Activated CD8-positive, alpha-beta memory T cell treated with anti-CD3 and anti-CD28 coated beads, Interleukin-2, amount 50 U/mL, for 1 hour (primary cell): ENCODE data around the gene CACNG5.

Experiments
- DNase-seq: peaks from one replicate; pipeline ENCODE4 v3.0.0-alpha.2; 2020; ENCODE audit errors: extremely low read depth

The CACNG5 gene

GRCh38 chr17:66826856-66827255 is 8.1 kb upstream of the CACNG5 start:
- no peak for DNase-seq

GRCh38 chr17:66829386-66829864 is 5.5 kb upstream of the CACNG5 start:
- no peak for DNase-seq

- no peak for DNase-seq
Measured at GRCh38 chr17:66829883-66830282, 5.0 kb upstream of the CACNG5 start.

DNA sequence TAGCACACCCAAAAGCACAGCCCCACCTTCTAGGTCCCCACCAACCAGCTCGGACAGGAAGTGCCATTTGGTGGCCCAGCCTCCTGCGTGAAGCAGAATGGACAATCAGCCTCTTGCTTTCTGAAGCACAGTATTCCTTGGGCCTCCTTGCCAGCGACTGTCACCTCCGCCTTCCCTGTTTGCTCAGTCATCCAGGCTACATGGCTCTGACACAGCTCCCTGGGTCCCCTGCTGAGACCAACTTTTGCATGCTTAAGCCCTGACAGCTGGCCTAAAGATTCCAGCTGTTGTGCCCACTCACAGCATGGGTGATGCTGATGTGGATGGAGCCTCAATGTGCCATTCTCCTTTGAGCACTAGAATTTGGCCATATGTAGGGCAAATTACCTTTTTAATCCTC is 4.5 kb upstream of the CACNG5 start:
- no peak for DNase-seq

DNA sequence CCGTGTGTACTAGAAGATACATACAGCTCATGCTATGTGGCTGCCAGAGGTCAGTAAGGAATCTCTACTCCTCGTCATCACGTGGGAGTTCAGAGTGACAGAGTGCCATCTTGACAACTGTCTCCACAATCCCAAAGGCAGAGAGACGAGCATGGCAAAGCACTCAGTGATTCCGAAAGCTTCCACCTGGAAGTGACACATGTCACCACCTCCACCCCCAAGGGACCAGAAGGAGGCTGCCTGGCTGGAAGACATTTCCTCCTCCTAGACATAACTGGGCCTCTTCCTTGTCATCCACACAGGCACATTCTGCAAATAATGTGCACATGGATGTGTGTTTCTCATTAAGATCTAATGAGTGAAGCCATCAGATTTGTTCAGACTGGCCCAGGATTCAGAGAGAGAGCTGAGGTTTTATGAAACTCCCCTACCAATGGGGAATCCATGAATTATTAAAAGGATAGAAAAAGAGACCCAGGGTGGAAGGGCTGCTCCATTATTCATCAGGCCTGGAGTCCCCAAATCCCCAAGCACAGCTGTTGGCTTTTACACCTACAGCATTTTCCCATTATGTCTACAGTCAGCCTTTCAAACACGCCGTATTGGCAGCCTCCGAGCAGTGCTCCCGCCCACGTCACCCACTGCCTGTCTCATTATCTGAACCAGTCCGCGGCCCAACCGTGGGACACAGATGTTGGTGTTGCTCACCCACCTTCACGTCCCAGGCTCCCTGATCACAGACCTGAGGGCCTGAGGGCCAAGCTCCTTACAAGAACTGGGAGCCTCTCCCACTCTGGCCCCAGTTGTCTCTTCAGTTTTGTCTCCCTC is 3.3 kb upstream of the CACNG5 start:
- no peak for DNase-seq

DNA sequence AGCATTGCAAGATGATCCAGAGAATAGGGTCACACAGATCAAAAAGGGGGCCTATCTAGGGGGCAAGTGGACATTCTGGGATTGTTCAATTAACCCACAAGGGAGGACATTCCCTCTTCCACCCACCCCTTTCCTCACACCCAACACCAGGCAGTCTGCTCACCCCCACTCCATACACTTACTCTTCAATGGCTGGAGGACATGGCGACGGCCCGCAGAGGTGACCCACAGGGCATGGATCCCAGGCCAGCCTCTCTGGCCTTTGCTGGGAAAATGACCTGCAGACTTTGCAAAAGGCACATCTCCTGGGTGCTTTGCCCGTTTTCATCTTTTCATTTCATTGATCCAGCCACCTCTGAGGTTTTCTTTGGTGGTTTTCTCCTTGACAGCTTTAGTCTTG is 1.7 kb upstream of the CACNG5 start:
- no peak for DNase-seq

DNA sequence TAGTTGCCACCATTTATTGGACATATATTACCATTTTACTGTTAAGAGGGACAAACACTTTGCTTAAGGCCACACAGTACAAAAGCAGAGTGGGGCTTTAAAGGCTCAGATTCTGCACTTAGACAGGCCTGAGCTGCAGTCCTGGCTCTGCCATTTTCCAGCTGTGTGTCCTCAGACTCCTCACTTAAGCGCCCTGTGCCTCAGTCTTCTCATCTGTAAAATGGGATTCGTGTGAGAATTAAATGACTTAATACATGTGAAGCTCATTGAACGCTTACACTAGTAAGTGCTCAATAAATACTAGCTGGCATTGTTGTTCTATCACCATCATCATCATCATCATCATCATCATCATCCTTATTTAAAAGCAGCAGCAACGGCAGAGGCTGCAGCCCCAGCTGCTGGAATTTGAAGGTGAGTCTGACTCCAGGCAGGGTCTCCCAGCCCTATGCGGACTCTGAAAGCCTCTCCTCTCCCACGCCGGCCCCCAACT is 445 bp upstream of the CACNG5 start:
- DNase-seq = no peak

- DNase-seq = no peak
Measured at GRCh38 chr17:66835476-66835875, 559 bp downstream of the CACNG5 start.

- DNase-seq = no peak
Measured at GRCh38 chr17:66836063-66837005, 1.4 kb downstream of the CACNG5 start.

- DNase-seq = no peak
Measured at GRCh38 chr17:66837226-66837625, 2.3 kb downstream of the CACNG5 start.

DNA sequence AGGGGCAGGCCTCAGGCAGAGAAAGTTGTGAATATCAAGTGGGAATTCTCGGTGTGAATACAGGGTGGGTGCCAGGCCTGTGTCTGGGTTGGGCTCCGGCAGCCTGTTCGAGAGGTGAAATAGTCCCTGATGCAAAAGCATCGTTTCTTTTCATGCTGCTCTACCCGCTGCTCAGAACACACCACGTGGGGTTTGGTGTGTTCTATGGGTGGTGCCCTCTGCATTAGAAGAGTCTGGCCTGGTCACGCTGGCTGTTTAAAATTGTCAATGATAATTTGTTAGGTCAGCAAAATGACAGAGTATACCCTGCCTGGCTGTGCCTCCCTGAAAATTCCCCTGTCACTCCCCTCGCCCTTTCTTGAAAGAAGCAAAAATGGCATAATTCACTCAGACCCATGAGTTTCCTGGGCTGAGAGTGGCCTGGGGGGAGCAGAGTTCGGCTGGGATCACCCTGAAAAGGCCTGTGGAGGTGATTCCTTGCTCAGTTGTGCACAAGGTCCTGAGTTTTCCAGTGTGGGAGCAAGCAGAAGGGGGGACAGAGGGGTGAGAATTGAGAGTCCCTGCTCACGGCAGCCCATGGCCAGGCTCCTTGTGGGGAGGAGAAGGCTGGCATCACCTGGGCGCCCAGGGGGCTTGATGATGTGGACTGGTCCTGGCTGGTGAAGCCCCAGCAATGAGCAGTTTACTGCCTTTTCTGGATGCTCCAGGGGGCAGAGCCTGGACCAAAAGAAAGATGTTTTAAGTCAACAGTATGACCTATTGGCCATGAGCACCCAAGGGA is 3.2 kb downstream of the CACNG5 start:
- DNase-seq = no peak

DNA sequence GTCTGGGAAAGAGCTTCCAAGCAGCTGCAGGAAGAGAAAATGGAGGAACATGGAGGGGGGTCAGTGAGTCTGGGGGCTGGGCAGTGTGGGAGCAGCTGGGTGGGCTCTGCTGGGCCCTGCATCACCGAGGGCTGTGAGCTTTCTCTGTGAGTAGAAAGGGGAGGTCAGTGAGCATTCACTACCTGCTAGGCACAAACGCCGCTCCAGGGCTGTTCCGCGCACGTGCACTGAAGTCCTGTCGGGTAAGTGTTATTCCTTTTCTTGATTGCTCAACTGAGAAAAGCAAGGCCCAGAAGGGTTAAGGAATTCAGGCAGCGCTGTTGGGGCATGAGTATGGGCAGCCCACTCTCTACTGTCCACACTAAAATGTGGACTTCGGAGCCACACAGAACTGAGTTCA is 4.7 kb downstream of the CACNG5 start:
- DNase-seq = no peak

- DNase-seq = no peak
Measured at GRCh38 chr17:66840061-66840460, 5.1 kb downstream of the CACNG5 start.

DNA sequence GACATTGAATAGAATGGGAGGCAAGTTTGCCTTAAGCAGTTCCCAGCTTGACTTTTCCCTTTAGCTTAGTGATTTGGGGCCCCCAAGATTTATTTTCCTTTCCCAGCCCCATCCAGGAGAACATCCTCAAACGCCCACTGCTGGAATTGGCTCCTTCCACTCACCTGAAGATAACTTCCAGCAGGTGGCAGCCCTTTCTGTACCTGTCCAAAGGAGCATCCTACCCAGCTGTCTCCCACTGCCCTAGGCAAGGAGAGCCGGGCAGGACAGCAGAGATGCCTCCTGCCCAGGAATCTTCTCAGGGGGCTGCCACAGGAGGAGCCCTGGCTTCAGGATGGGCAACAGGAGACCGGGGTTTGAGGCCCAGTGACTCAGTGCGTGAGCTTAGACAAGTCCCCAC is 6.4 kb downstream of the CACNG5 start:
- no peak for DNase-seq

DNA sequence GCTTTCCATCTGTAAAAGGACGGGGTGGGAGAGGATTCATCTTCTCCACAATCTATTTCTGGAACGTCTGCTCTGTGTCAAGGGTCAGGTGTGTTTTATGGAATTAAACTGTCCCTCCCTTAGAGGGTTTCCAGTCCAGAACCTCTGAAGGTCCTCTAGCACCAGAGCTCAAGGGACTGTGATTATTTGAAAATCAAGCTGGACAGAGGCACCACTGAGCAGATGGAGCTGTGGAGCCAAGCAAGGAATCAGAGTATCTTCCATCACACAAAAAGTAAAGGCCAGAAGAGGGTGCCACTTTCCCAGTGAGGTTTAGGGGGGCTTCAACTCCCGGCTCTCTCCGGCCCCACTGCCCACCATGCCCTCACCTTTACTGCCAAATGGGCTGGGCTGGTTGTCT is 6.8 kb downstream of the CACNG5 start:
- no peak for DNase-seq

- DNase-seq = no peak
Measured at GRCh38 chr17:66842505-66842904, 7.6 kb downstream of the CACNG5 start.

GRCh38 chr17:66842959-66843358 is 8.0 kb downstream of the CACNG5 start:
- no peak for DNase-seq

DNA sequence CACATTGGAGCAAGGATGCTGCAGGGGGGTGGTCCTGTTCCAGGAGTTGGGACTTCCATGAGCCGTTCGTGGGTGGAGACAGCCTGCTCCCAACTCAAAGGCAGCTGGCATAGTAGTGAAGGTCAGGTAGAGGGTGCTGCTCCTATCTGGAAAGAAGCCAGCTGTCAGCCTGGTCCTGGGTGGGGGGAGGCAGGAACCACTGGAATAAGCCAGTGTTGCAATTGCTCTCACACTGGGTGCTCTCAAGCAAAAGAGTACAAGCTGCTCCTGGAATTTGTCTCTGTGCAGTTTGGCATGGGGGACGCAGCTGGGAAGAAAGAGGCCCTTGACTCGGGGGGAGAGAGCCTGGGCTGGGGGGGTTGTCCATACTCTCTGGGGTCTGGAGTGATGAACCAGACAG is 8.7 kb downstream of the CACNG5 start:
- DNase-seq = no peak

DNA sequence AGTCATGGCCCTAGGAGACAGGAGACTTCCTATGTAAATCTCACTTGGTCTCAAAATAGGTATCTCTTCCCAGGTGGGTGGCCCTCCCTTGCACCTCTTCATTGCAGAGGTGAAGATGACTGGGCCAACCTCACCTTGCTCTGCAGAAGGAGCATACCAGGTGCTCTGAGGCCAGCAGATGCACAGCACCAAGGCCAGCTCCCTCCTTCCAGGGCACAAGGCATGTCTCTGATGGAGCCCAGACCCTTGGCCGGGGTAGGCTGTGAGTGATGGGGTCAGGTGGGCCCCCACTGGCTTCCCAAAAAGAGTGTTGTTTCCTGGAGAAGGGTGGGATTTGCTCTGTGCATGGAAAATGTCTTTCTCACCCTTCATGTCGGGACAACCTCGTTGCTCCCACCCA is 12.8 kb downstream of the CACNG5 start:
- DNase-seq = no peak

DNA sequence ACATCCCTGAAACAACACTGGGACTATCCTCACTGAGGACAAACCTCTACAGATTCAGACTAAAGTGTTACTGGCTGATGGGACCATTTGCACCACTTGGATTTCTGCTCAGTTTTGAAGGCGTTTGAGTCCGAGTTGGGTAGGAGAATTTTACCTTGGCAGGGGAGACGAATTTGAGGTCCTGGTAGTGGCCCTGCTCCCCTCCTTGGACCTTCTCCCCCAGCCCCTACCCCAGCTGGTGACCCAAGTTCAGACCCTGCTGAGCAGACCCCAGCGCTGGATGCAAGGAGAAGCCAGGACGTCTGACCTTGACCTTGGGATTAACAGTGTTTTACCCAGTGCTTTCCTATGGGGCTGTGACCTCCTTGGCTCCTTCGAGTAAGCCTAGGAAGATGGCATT is 13.6 kb downstream of the CACNG5 start:
- DNase-seq = no peak

GRCh38 chr17:66849032-66849655 is 14.2 kb downstream of the CACNG5 start:
- no peak for DNase-seq
